Endodermal cell (in vitro differentiated cells): Measurements from ENCODE around the gene FCGBP. TPM values are rescaled to one million over a fixed set of nuclear protein-coding genes. Genes with fewer than 3 reads are reported as not detected.

Experiments used
- DNase-seq: peaks from one replicate; pipeline ENCODE4 v3.0.0-alpha.2; 2017
- H3K27ac ChIP-seq: 2 replicates; pipeline ENCODE4 v1.5.1; 2013; ENCODE audit warnings: mild to moderate bottlenecking, low read depth, low read length, moderate library complexity
- H3K27me3 ChIP-seq: 2 replicates; pipeline ENCODE4 v1.6.1; 2013; ENCODE audit warnings: mild to moderate bottlenecking, low read length, moderate library complexity; ENCODE audit not compliant: insufficient read depth, control insufficient read depth, poor library complexity, severe bottlenecking
- H3K36me3 ChIP-seq: 2 replicates; pipeline ENCODE4 v1.7.0; 2013; ENCODE audit warnings: mild to moderate bottlenecking, low read length, moderate library complexity; ENCODE audit not compliant: control insufficient read depth, insufficient read depth
- H3K4me1 ChIP-seq: one replicate; pipeline ENCODE4 v1.7.0; 2013; ENCODE audit warnings: low read length; ENCODE audit not compliant: control insufficient read depth, insufficient read depth
- H3K4me3 ChIP-seq: 2 replicates; pipeline ENCODE4 v1.5.1; 2013; ENCODE audit warnings: mild to moderate bottlenecking, low read length, moderate library complexity
- H3K9ac ChIP-seq: 2 replicates; pipeline ENCODE4 v1.6.1; 2013; ENCODE audit warnings: mild to moderate bottlenecking, low read length, moderate library complexity; ENCODE audit not compliant: poor library complexity, severe bottlenecking; ENCODE audit errors: extremely low read depth
- H3K9me3 ChIP-seq: 2 replicates; pipeline ENCODE4 v1.6.1; 2013; ENCODE audit warnings: mild to moderate bottlenecking, low read length, moderate library complexity; ENCODE audit not compliant: control insufficient read depth
- H3K27ac Mint-ChIP-seq: 2 replicates; pipeline ENCODE4 v1.8.0; 2020; ENCODE audit warnings: mixed read lengths
- H3K27me3 Mint-ChIP-seq: 2 replicates; pipeline ENCODE4 v1.8.0; 2021; ENCODE audit warnings: mild to moderate bottlenecking, mixed read lengths; ENCODE audit not compliant: insufficient read depth
- H3K36me3 Mint-ChIP-seq: 2 replicates; pipeline ENCODE4 v1.8.0; 2020; ENCODE audit warnings: low read depth, mixed read lengths
- H3K4me1 Mint-ChIP-seq: 2 replicates; pipeline ENCODE4 v1.8.0; 2020; ENCODE audit warnings: mixed read lengths
- H3K4me3 Mint-ChIP-seq: 2 replicates; pipeline ENCODE4 v1.8.0; 2020; ENCODE audit warnings: mild to moderate bottlenecking, moderate library complexity, mixed read lengths
- H3K9me3 Mint-ChIP-seq: 2 replicates; pipeline ENCODE4 v1.8.0; 2020; ENCODE audit warnings: mild to moderate bottlenecking, mixed read lengths
- WGBS, 2 experiments: methylation state at CpG; one replicate each; pipeline versions ENCODE4 v1.1.5 to v1.1.7; 2013; ENCODE audit warnings: missing lambda C conversion rate in 2 of 2, mixed read lengths in 1 of 2; ENCODE audit not compliant: insufficient coverage in 1 of 2, insufficient read length in 1 of 2; 5-methylcytosine and 5-hydroxymethylcytosine counted together
- total RNA-seq, 2 donors: library from RNA; stranded (reverse); fragmentation: NEBNext Ultra II Directional in 1 of 2; extraction: Animal tissue kit (Norgen Biotek cat#: 25700) in 1 of 2; gene quantifications; 2 replicates in 1 of 2; 3 replicates in 1 of 2; pipeline ENCODE4 v1.2.1, GENCODE V29; 2021
- TF ChIP-seq, protein P1 (sequence below): fragments of 200-600 bp; sonication (generic); conservative IDR thresholded peaks from 2 replicates; pipeline ENCODE4 v1.5.0; 2021; ENCODE audit warnings: antibody characterized with exemption, mild to moderate bottlenecking

The FCGBP gene
- total RNA-seq, 2 donors from 2014 or later = 0.29 to 0.62 TPM

DNA sequence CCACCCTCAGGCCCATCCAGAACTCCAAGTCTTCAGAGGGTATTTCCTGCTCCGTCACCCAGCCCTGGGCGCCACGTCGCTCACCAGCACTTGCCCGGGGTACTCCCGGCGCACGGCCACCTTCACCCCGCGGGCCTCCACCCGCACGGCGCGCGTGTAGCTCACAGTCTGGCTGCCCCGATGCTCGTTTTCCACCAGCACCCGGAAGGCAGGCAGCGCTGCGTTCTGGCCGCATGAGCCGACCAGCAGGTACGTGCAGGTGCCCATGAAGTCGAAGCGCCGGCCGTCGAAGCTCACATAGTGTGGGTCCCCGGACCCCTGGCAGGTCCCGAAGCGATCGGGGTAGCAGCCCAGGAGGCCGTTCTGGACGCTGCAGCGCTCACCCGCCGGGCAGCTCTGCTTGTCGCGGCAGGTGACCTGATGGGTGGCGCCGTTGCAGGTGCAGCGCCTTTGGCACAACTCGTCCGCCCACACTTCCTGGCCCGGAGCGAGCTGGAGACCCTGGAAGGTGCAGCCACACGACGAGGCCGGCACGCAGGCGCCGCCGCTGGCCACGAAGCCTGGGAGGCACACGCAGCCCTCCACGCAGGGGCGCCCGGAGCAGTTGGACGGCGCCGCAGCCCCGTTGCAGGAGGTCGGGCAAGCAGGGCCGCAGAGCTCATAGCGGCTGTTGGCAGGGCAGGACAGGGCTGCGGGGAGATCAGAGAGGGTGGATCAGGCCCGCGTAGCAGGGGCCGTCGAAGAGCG is 19.2 kb downstream of the FCGBP start:
- 91 to 95% methylated on average over 60 to 71 of the region's 71 CpGs for WGBS, 2 experiments
- H3K36me3 Mint-ChIP-seq = no peaks in the 10 kb centered on the region

DNA sequence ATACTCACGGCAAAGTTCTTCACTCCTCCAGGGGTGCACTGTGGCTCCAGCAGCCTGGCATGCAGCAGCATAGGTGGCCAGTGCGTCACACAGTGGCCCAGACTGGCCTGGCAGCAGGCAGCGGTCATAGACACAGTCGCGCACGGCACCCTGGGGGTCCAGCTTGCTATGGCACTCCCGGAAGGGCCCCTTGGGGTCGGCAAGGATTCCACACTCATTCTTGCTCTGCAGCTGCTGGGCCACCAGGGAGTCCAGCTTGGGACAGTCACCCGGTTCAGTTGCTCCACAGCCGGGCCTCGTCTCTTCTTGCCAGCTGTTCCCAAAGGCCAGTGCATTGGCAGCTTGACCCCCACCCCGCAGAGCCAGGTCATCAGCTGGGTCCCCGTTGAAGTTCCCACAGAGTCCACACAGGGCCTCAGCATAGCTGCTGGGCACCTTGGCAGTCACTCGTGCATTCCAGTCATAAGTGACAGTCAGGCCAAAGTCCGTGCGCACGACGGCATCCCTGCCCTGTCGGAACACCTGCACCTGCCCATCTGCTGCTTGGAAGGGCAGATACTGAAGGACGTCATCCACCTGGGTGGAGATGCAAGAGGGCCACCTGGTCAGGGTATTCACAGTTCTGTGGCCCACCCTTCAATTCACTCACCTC is 20.6 kb downstream of the FCGBP start:
- H3K4me3 Mint-ChIP-seq = no peak overlapping the region
- peak; percentile 36 for DNase-seq
- no peak overlapping the region for H3K4me3 ChIP-seq
- no peak overlapping the region for H3K27ac Mint-ChIP-seq
- no peak overlapping the region for H3K27ac ChIP-seq
- H3K9me3 Mint-ChIP-seq = no peaks in the 10 kb centered on the region
- no peaks in the 10 kb centered on the region for H3K27me3 ChIP-seq
- H3K4me1 ChIP-seq = no peaks in the 10 kb centered on the region
- H3K27me3 Mint-ChIP-seq = peaks cover 5% of the 10 kb centered on the region
- no peaks in the 10 kb centered on the region for H3K9me3 ChIP-seq
- WGBS, 2 experiments = 88 to 92% methylated on average over 18 to 20 of the region's 20 CpGs
- H3K4me1 Mint-ChIP-seq = no peaks in the 10 kb centered on the region
- no peak overlapping the region for H3K9ac ChIP-seq
- H3K36me3 ChIP-seq = no peaks in the 10 kb centered on the region
- TF ChIP-seq, protein P1, sequence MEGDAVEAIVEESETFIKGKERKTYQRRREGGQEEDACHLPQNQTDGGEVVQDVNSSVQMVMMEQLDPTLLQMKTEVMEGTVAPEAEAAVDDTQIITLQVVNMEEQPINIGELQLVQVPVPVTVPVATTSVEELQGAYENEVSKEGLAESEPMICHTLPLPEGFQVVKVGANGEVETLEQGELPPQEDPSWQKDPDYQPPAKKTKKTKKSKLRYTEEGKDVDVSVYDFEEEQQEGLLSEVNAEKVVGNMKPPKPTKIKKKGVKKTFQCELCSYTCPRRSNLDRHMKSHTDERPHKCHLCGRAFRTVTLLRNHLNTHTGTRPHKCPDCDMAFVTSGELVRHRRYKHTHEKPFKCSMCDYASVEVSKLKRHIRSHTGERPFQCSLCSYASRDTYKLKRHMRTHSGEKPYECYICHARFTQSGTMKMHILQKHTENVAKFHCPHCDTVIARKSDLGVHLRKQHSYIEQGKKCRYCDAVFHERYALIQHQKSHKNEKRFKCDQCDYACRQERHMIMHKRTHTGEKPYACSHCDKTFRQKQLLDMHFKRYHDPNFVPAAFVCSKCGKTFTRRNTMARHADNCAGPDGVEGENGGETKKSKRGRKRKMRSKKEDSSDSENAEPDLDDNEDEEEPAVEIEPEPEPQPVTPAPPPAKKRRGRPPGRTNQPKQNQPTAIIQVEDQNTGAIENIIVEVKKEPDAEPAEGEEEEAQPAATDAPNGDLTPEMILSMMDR = no peak
- no peaks in the 10 kb centered on the region for H3K36me3 Mint-ChIP-seq

More for the DNA sequence above, 19.2 kb downstream of the FCGBP start:
- Histone ChIP-seq H3K9ac (no peak overlapping the region), H3K27me3 (no peaks in the 10 kb centered on the region), H3K9me3 (no peaks in the 10 kb centered on the region), H3K36me3 (no peaks in the 10 kb centered on the region), H3K4me1 (no peaks in the 10 kb centered on the region), H3K4me3 (no peak overlapping the region), H3K27ac (no peak overlapping the region)
- TF ChIP-seq, protein P1 = no peak
- Mint-ChIP-seq H3K9me3 (no peaks in the 10 kb centered on the region), H3K4me3 (no peak overlapping the region), H3K27ac (no peak overlapping the region), H3K27me3 (peaks cover 5% of the 10 kb centered on the region), H3K4me1 (no peaks in the 10 kb centered on the region)
- DNase-seq = peak; percentile 53

DNA sequence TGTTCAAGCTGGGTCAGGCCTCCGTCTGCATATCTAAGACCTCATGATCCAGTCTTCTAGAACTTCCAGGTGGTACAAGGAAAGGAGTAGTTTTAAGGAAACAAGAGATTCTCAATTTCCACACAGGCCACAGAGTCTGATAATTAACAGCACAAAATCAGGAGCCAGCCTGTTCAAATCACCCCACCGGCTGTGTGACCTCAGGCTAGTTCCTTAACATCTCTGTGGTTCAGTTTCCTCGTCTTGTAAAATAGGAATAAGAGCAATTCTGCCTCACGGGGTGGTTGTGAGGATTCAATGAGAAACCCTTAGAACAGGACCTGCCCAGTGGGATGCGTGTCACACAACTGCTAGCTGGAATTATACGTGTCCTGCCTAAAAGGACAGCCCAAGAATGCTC is 25.6 kb downstream of the FCGBP start:
- no peaks in the 10 kb centered on the region for H3K4me1 ChIP-seq
- no peak for DNase-seq
- Mint-ChIP-seq H3K27me3 (no peaks in the 10 kb centered on the region), H3K9me3 (no peaks in the 10 kb centered on the region), H3K4me1 (no peaks in the 10 kb centered on the region), H3K36me3 (no peaks in the 10 kb centered on the region), H3K4me3 (no peak overlapping the region), H3K27ac (no peak overlapping the region)
- no peak overlapping the region for H3K27ac ChIP-seq
- no peaks in the 10 kb centered on the region for H3K36me3 ChIP-seq
- no peak overlapping the region for H3K9ac ChIP-seq
- H3K4me3 ChIP-seq = no peak overlapping the region
- H3K9me3 ChIP-seq = no peaks in the 10 kb centered on the region
- TF ChIP-seq, protein P1 = no peak
- no peaks in the 10 kb centered on the region for H3K27me3 ChIP-seq
- 86 to 87% methylated on average over 6 of the region's 6 CpGs for WGBS, 2 experiments
